GM12892 (cell line): ENCODE measurements around the gene CD81.

Source experiments
- POLR2A ChIP-seq: IDR thresholded peaks from 2 replicates; pipeline ENCODE4 v1.6.1; 2011; ENCODE audit warnings: low read depth, low read length, control low read depth
- POLR2AphosphoS5 ChIP-seq: IDR thresholded peaks from 2 replicates; pipeline ENCODE4 v1.6.1; 2011; ENCODE audit warnings: low read depth, low read length, control low read depth

GRCh38 chr11:2328021-2328420 lies 49.1 kb upstream of the CD81 start:
- TF ChIP-seq POLR2AphosphoS5 (no peak), POLR2A (no peak)
